K562 (cell line): Measurements from ENCODE around the gene MGA. TPM values are rescaled to one million over a fixed set of nuclear protein-coding genes. Genes with fewer than 3 reads are reported as not detected.

Experiments used
- ATAC-seq: fragments of 200-7000 bp; cut with Tn5 transposase; 3 replicates; pipeline ENCODE4 v1.9.1; 2020; ENCODE audit warnings: moderate library complexity
- BruUV-seq: library from RNA; stranded (reverse); fragments of 400-500 nt; replicated peaks from 2 replicates; lab custom pipeline; 2021; lab: Mats Ljungman, UMichigan
- CTCF ChIA-PET: fragments of 300-600 bp; formaldehyde crosslinking; extraction: SDS; loops from one replicate; lab custom pipeline; 2021; ENCODE audit warnings: low intra/inter-chr PET ratio; lab: Yijun Ruan, JAX
- POLR2A ChIA-PET: fragments of 300-600, 350-650 bp; sonication (Branson Sonifier 250); formaldehyde crosslinking; extraction: SDS; loops from one replicate; lab custom pipeline; 2021; ENCODE audit warnings: antibody characterized with exemption, inconsistent platforms; lab: Yijun Ruan, JAX
- DNase-seq, 4 experiments: peaks; one replicate each; pipeline versions ENCODE4 v3.0.0 to v3.0.0-alpha.2; 2011 to 2018; ENCODE audit warnings: low spot score in 3 of 4, mixed read lengths in 3 of 4; ENCODE audit errors: extremely low read depth in 1 of 4
- FAIRE-seq: peaks from 2 replicates; lab custom pipeline; 2011; peaks lifted over from hg19 to GRCh38; lab: Jason Lieb, UNC
- H2AFZ ChIP-seq: 2 replicates; pipeline ENCODE4 v1.6.0; 2011; ENCODE audit warnings: low read depth, low read length, control low read depth, inconsistent platforms
- H3K27ac ChIP-seq: fragments of 200-600 bp; 3 replicates; pipeline ENCODE4 v1.8.0; 2011; ENCODE audit warnings: low read depth, mild to moderate bottlenecking, control low read depth, inconsistent platforms, low read length, moderate library complexity, mixed read lengths; ENCODE audit errors: extremely low read depth
- H3K27me3 ChIP-seq, 2 experiments: fragments of 300-600 bp in 1 of 2; 2 replicates in 1 of 2; 3 replicates in 1 of 2; pipeline versions ENCODE4 v1.6.0 to v1.8.0; 2011; ENCODE audit warnings: inconsistent platforms in 2 of 2, low read length in 2 of 2, mild to moderate bottlenecking in 1 of 2, mixed read lengths in 1 of 2, moderate library complexity in 1 of 2; ENCODE audit not compliant: control insufficient read depth in 2 of 2, insufficient read depth in 2 of 2
- H3K36me3 ChIP-seq: fragments of 300-600 bp; 3 replicates; pipeline ENCODE4 v1.8.0; 2011; ENCODE audit warnings: mild to moderate bottlenecking, low read length, inconsistent platforms; ENCODE audit not compliant: control insufficient read depth, insufficient read depth
- H3K4me1 ChIP-seq, 2 experiments: fragments of 200-600 bp in 1 of 2; replicated peaks in 1 of 2; 2 replicates in 1 of 2; 3 replicates in 1 of 2; pipeline versions ENCODE4 v1.5.1 to v1.8.0; 2011; ENCODE audit warnings: inconsistent platforms in 2 of 2, low read length in 2 of 2, mild to moderate bottlenecking in 1 of 2, mixed read lengths in 1 of 2, moderate library complexity in 1 of 2; ENCODE audit not compliant: control insufficient read depth in 2 of 2, insufficient read depth in 2 of 2
- H3K4me2 ChIP-seq: 2 replicates; pipeline ENCODE4 v1.6.1; 2011; ENCODE audit warnings: low read length, control low read depth, inconsistent platforms, mixed read lengths; ENCODE audit not compliant: insufficient read depth
- H3K4me3 ChIP-seq: fragments of 200-600 bp; sonication (generic), shearing (Covaris generic); 2 replicates; pipeline ENCODE4 v1.5.1; 2016; ENCODE audit warnings: control low read depth, inconsistent platforms
- H3K79me2 ChIP-seq: fragments of 200-600 bp; 3 replicates; pipeline ENCODE4 v1.8.0; 2011; ENCODE audit warnings: low read length, inconsistent platforms; ENCODE audit not compliant: control insufficient read depth, insufficient read depth
- H3K9ac ChIP-seq, 2 experiments: 2 replicates each; pipeline versions ENCODE4 v1.6.0 to v1.6.1; 2011; ENCODE audit warnings: low read depth in 2 of 2, low read length in 2 of 2, control low read depth in 1 of 2, inconsistent platforms in 1 of 2, mild to moderate bottlenecking in 1 of 2, mixed read lengths in 1 of 2; ENCODE audit not compliant: insufficient read depth in 1 of 2
- H3K9me1 ChIP-seq: one replicate; pipeline ENCODE4 v1.6.0; 2011; ENCODE audit warnings: inconsistent platforms, mild to moderate bottlenecking, low read length, moderate library complexity; ENCODE audit not compliant: control insufficient read depth, insufficient read depth
- H3K9me3 ChIP-seq: replicated peaks from 2 replicates; pipeline ENCODE4 v1.5.1; 2011; ENCODE audit warnings: low read depth, low read length, inconsistent platforms; ENCODE audit not compliant: control insufficient read depth, insufficient read depth
- H4K20me1 ChIP-seq: replicated peaks from 2 replicates; pipeline ENCODE4 v1.6.1; 2011; ENCODE audit warnings: low read length, inconsistent platforms, mixed read lengths; ENCODE audit not compliant: control insufficient read depth, insufficient read depth
- BRF2 ChIP-seq: IDR thresholded peaks from 3 replicates; pipeline ENCODE4 v1.6.1; 2011; ENCODE audit warnings: borderline replicate concordance, mild to moderate bottlenecking; ENCODE audit not compliant: insufficient read length, insufficient read depth
- EWSR1 ChIP-seq: fragments of 450-650 bp; IDR thresholded peaks from 2 replicates; pipeline ENCODE4 v1.6.1; 2018; ENCODE audit warnings: borderline replicate concordance, mild to moderate bottlenecking, low read depth, moderate library complexity; ENCODE audit not compliant: partially characterized antibody
- FIP1L1 ChIP-seq: fragments of 200-400 bp; formaldehyde crosslinking; IDR thresholded peaks from 2 replicates; pipeline ENCODE4 v1.6.1; 2018; ENCODE audit warnings: mild to moderate bottlenecking, low read depth, low read length; ENCODE audit not compliant: poor library complexity, severe bottlenecking
- FOXO4 ChIP-seq: fragments of 450-650 bp; formaldehyde crosslinking; IDR thresholded peaks from 2 replicates; pipeline ENCODE4 v1.4.0; 2020; ENCODE audit warnings: mild to moderate bottlenecking, moderate library complexity
- ILK ChIP-seq: fragments of 450-650 bp; IDR thresholded peaks from 2 replicates; pipeline ENCODE4 v1.6.1; 2016; ENCODE audit warnings: missing genetic modification characterization, low read depth, mild to moderate bottlenecking, missing compliant biosample characterization, moderate library complexity, borderline replicate concordance
- POLR2G ChIP-seq: fragments of 200-400 bp; formaldehyde crosslinking; IDR thresholded peaks from 2 replicates; pipeline ENCODE4 v1.6.1; 2017; ENCODE audit warnings: low read depth, mild to moderate bottlenecking, antibody characterized with exemption, low read length, moderate library complexity
- SNAPC5 ChIP-seq: fragments of 250-450 bp; sonication (Bioruptor Pico); IDR thresholded peaks from 2 replicates; pipeline ENCODE4 v1.8.0; 2021; ENCODE audit warnings: moderate library complexity, mild to moderate bottlenecking, inconsistent platforms
- SPI1 ChIP-seq: IDR thresholded peaks from 2 replicates; pipeline ENCODE4 v1.6.1; 2011; ENCODE audit warnings: low read depth, low read length, control low read depth, borderline replicate concordance
- TFAP4 ChIP-seq: sonication (generic); formaldehyde crosslinking; IDR thresholded peaks from 2 replicates; pipeline ENCODE4 v1.8.0; 2022; ENCODE audit warnings: missing genetic modification reagents, mild to moderate bottlenecking, moderate library complexity, borderline replicate concordance
- TFE3 ChIP-seq: fragments of 450-650 bp; formaldehyde crosslinking; IDR thresholded peaks from 2 replicates; pipeline ENCODE4 v1.4.0; 2020; ENCODE audit warnings: mild to moderate bottlenecking, mixed read lengths
- ZBTB26 ChIP-seq: fragments of 450-650 bp; formaldehyde crosslinking; IDR thresholded peaks from 2 replicates; pipeline ENCODE4 v1.4.0; 2022; ENCODE audit warnings: missing genetic modification characterization
- ZNF253 ChIP-seq: fragments of 250-450 bp; sonication (Bioruptor Pico); conservative IDR thresholded peaks from 2 replicates; pipeline ENCODE4 v1.6.1; 2021; ENCODE audit warnings: mild to moderate bottlenecking
- ZNF395 ChIP-seq: fragments of 200-800 bp; sonication (Bioruptor generic); IDR thresholded peaks from 2 replicates; pipeline ENCODE4 v1.6.1; 2017; ENCODE audit warnings: missing genetic modification characterization, missing compliant biosample characterization
- whole genome bisulfite sequencing: fragments of 100-300 bp; shearing (Covaris generic); methylation state at CpG from one replicate; pipeline ENCODE4 v1.1.6; 2016; ENCODE audit warnings: low coverage, mixed read lengths; ENCODE audit not compliant: insufficient coverage; ENCODE audit errors: missing lambda C conversion rate; 5-methylcytosine and 5-hydroxymethylcytosine counted together
- in situ Hi-C: fragments of 300-500 bp; cut with MboI; formaldehyde crosslinking; loops from 4 replicates; pipeline ENCODE4 v1.15.0; 2018; ENCODE audit warnings: inconsistent platforms, mixed read lengths
- intact Hi-C: fragments of 100-400 bp; cut with micrococcal nuclease; formaldehyde crosslinking; loops from 2 replicates; pipeline ENCODE4 v1.14.2; 2022
- polyA plus RNA-seq, 8 experiments: library from polyadenylated mRNA; depleted of rRNA in 4 of 8; stranded (reverse) in 5 of 8; unstranded in 3 of 8; fragments of >200 nt; fragmentation: Nextera tagmentation in 2 of 8; fragmentation: Illumina TruSeq in 1 of 8; extraction: Ambion mirVana in 2 of 8; extraction: Trizol in 1 of 8; gene quantifications; 2 replicates each; pipeline versions ENCODE4 v1.2.1 to v1.2.3, GENCODE V29; 2011 to 2014; ENCODE audit warnings: inconsistent platforms in 1 of 8, missing spikeins in 1 of 8
- total RNA-seq, 7 experiments: library from RNA; depleted of rRNA in 6 of 7; stranded (reverse); fragments of >200 nt in 6 of 7; fragmentation: Illumina TruSeq in 2 of 7; extraction: Trizol in 2 of 7; gene quantifications; 2 replicates each; pipeline versions ENCODE4 v1.2.1 to v1.2.3, GENCODE V29; 2011 to 2021; ENCODE audit warnings: low replicate concordance in 1 of 7

MGA gene
- total and polyA plus RNA-seq, 9 of the 15 experiments (the other 6 are each of a cell fraction or from before 2014, with no cell fraction given) = 4.7 to 56.1 (median 21.1) TPM

GRCh38 chr15:41780266-41780665 lies 120.1 kb downstream of the MGA start:
- 44% methylated on average over 2 of the region's 2 CpGs for WGBS
- TF ChIP-seq BRF2 (no peak), ZBTB26 (CRISPR knock-in tag) (no peak), FOXO4 (CRISPR knock-in tag) (no peak), EWSR1 (no peak), SNAPC5 (CRISPR knock-in tag) (no peak), TFAP4 (no peak), SPI1 (no peak), ILK (tag) (no peak), TFE3 (no peak), POLR2G (no peak), FIP1L1 (no peak), ZNF395 (CRISPR knock-in tag) (no peak), ZNF253 (CRISPR knock-in tag) (no peak)

More at GRCh38 chr15:41780266-41780665, 120.1 kb downstream of the MGA start:
- no peak for ATAC-seq
- no peak overlapping the region for H2AFZ ChIP-seq
- H3K4me2 ChIP-seq = no peak overlapping the region
- H3K36me3 ChIP-seq = no peaks in the 10 kb centered on the region
- no TSS peak for BruUV-seq
- peak; percentile 35 for FAIRE-seq
- CTCF ChIA-PET = no interaction called here
- no peaks in the 10 kb centered on the region for H3K9me3 ChIP-seq
- peaks cover 4% of the 10 kb centered on the region for H3K79me2 ChIP-seq
- no peak overlapping the region for H3K4me3 ChIP-seq
- in situ Hi-C loops (no loop called here), intact Hi-C loops (no loop called here)
- H4K20me1 ChIP-seq = no peaks in the 10 kb centered on the region; the same call in 1 of the 2 replicates
- H3K4me1 ChIP-seq = peaks cover 5 to 20% of the 10 kb centered on the region in 2 experiments
- no peak for DNase-seq
- H3K9me1 ChIP-seq = no peaks in the 10 kb centered on the region
- no peaks in the 10 kb centered on the region; a peak in 1 of 5 replicates for H3K27me3 ChIP-seq
- H3K9ac ChIP-seq = no peak overlapping the region
- H3K27ac ChIP-seq = no peak overlapping the region
- POLR2A ChIA-PET = interaction anchor here (1.6 kb wide), 1 partner anchor 11 kb away, joined by 6 read pairs; no protein-coding TSS in a partner anchor
